GM23338 (cell line): ENCODE measurements around the gene GPATCH3. TPM values are rescaled to one million over a fixed set of nuclear protein-coding genes. Genes with fewer than 3 reads are reported as not detected.

ENCODE experiments used
- ATAC-seq: fragments of 200-7000 bp; cut with Tn5 transposase; 3 replicates; pipeline ENCODE4 v1.9.1; 2020
- DNase-seq: peaks from one replicate; pipeline ENCODE4 v3.0.0-alpha.2; 2015; ENCODE audit warnings: low spot score
- H2AFZ ChIP-seq: fragments of 200-600 bp; sonication (generic); 2 replicates; pipeline ENCODE4 v1.8.0; 2016; ENCODE audit warnings: antibody characterized with exemption, mild to moderate bottlenecking, moderate library complexity
- H3F3A ChIP-seq: fragments of 200-600 bp; sonication (generic); replicated peaks from 2 replicates; pipeline ENCODE4 v1.8.0; 2017; ENCODE audit warnings: antibody characterized with exemption, mixed run types, low read depth
- H3K27ac ChIP-seq: fragments of 200-600 bp; sonication (generic); 2 replicates; pipeline ENCODE4 v1.6.1; 2016; ENCODE audit warnings: low read depth
- H3K27me3 ChIP-seq: fragments of 200-600 bp; sonication (generic); 2 replicates; pipeline ENCODE4 v1.8.0; 2016; ENCODE audit warnings: mild to moderate bottlenecking, mixed run types, moderate library complexity; ENCODE audit not compliant: insufficient read depth
- H3K36me3 ChIP-seq: fragments of 200-600 bp; sonication (generic); 2 replicates; pipeline ENCODE4 v1.8.0; 2016; ENCODE audit warnings: mild to moderate bottlenecking; ENCODE audit not compliant: insufficient read depth
- H3K4me1 ChIP-seq: fragments of 200-600 bp; sonication (generic); 2 replicates; pipeline ENCODE4 v1.8.0; 2016; ENCODE audit warnings: mild to moderate bottlenecking, moderate library complexity; ENCODE audit not compliant: insufficient read depth
- H3K4me2 ChIP-seq: fragments of 200-600 bp; sonication (generic); 2 replicates; pipeline ENCODE4 v1.7.1; 2017; ENCODE audit warnings: mixed run types
- H3K4me3 ChIP-seq: fragments of 200-600 bp; sonication (generic); 2 replicates; pipeline ENCODE4 v1.6.1; 2016; ENCODE audit warnings: mixed run types
- H3K79me2 ChIP-seq: fragments of 200-600 bp; sonication (generic); replicated peaks from 2 replicates; pipeline ENCODE4 v1.8.0; 2017; ENCODE audit warnings: mild to moderate bottlenecking; ENCODE audit not compliant: insufficient read depth
- H3K9me2 ChIP-seq: fragments of 200-600 bp; sonication (generic); 2 replicates; pipeline ENCODE4 v1.8.0; 2017; ENCODE audit not compliant: insufficient read depth
- H4K20me1 ChIP-seq: fragments of 200-600 bp; sonication (generic); replicated peaks from 2 replicates; pipeline ENCODE4 v1.8.0; 2017; ENCODE audit warnings: mild to moderate bottlenecking; ENCODE audit not compliant: insufficient read depth
- H3K27ac Mint-ChIP-seq: 2 replicates; pipeline ENCODE4 v1.8.0; 2020; ENCODE audit warnings: inconsistent platforms, mild to moderate bottlenecking, moderate library complexity, mixed read lengths
- H3K27me3 Mint-ChIP-seq: 3 replicates; pipeline ENCODE4 v1.8.0; 2022; ENCODE audit warnings: low read depth, mild to moderate bottlenecking, moderate library complexity, mixed read lengths, inconsistent platforms; ENCODE audit not compliant: insufficient read depth, poor library complexity
- H3K36me3 Mint-ChIP-seq: 3 replicates; pipeline ENCODE4 v1.8.0; 2021; ENCODE audit warnings: low read depth, mild to moderate bottlenecking, inconsistent platforms, moderate library complexity, mixed read lengths
- H3K4me1 Mint-ChIP-seq: 3 replicates; pipeline ENCODE4 v1.8.0; 2020; ENCODE audit warnings: mild to moderate bottlenecking, inconsistent platforms, mixed read lengths
- H3K4me3 Mint-ChIP-seq: 3 replicates; pipeline ENCODE4 v1.8.0; 2021; ENCODE audit warnings: moderate library complexity, mild to moderate bottlenecking, inconsistent platforms, mixed read lengths
- H3K9me3 Mint-ChIP-seq: 3 replicates; pipeline ENCODE4 v1.8.0; 2020; ENCODE audit warnings: moderate library complexity, mild to moderate bottlenecking, inconsistent platforms, mixed read lengths
- CREB1 ChIP-seq: fragments of 250-450 bp; sonication (Bioruptor Pico); IDR thresholded peaks from 2 replicates; pipeline ENCODE4 v1.5.0; 2020; ENCODE audit warnings: low read depth, mild to moderate bottlenecking, moderate library complexity
- EZH2 ChIP-seq: fragments of 200-600 bp; sonication (generic); IDR thresholded peaks from one replicate; pipeline ENCODE4 v1.8.0; 2017; ENCODE audit warnings: antibody characterized with exemption, mild to moderate bottlenecking, low read depth; ENCODE audit not compliant: unreplicated experiment
- EZH2phosphoT487 ChIP-seq: fragments of 200-600 bp; sonication (generic); IDR thresholded peaks from one replicate; pipeline ENCODE4 v1.8.1; 2018; ENCODE audit warnings: antibody characterized with exemption; ENCODE audit not compliant: unreplicated experiment
- JUNB ChIP-seq: IDR thresholded peaks from one replicate; pipeline ENCODE4 v1.6.1; 2016; ENCODE audit warnings: antibody characterized with exemption; ENCODE audit not compliant: unreplicated experiment
- NANOG ChIP-seq: IDR thresholded peaks from 2 replicates; pipeline ENCODE4 v1.6.1; 2016; ENCODE audit warnings: antibody characterized with exemption, borderline replicate concordance
- POLR2AphosphoS5 ChIP-seq: IDR thresholded peaks from 2 replicates; pipeline ENCODE4 v1.6.1; 2016; ENCODE audit warnings: antibody characterized with exemption, low read depth
- STAT1 ChIP-seq: IDR thresholded peaks from one replicate; pipeline ENCODE4 v1.6.1; 2016; ENCODE audit warnings: antibody characterized with exemption; ENCODE audit not compliant: unreplicated experiment
- ZNF114 ChIP-seq: fragments of 250-450 bp; sonication (Bioruptor Pico); IDR thresholded peaks from 2 replicates; pipeline ENCODE4 v1.5.0; 2020; ENCODE audit warnings: mild to moderate bottlenecking, moderate library complexity
- ZNF462 ChIP-seq: fragments of 250-450 bp; sonication (Bioruptor Pico); IDR thresholded peaks from 2 replicates; pipeline ENCODE4 v1.5.0; 2020; ENCODE audit warnings: mild to moderate bottlenecking, moderate library complexity
- polyA plus RNA-seq: library from polyadenylated mRNA; unstranded; fragments of >200 nt; fragmentation: Nextera tagmentation; extraction: Ambion mirVana; gene quantifications from 2 replicates; pipeline ENCODE4 v1.2.1, GENCODE V29; 2016
- total RNA-seq: library from RNA; depleted of rRNA; stranded (reverse); fragments of >200 nt; shearing (Covaris generic); gene quantifications from 2 replicates; pipeline ENCODE4 v1.2.3, GENCODE V29; 2014
- TF ChIP-seq, protein P1 (sequence below): IDR thresholded peaks from one replicate; pipeline ENCODE4 v1.6.1; 2018; ENCODE audit warnings: antibody characterized with exemption; ENCODE audit not compliant: unreplicated experiment
- TF ChIP-seq, protein P2 (sequence below), 2 experiments: fragments of 200-600 bp in 1 of 2; sonication (generic) in 1 of 2; conservative IDR thresholded peaks; 2 replicates each; pipeline versions ENCODE4 v1.5.1 to v1.6.1; 2016 to 2017; ENCODE audit warnings: antibody characterized with exemption in 2 of 2, low read depth in 2 of 2, mild to moderate bottlenecking in 2 of 2, moderate library complexity in 1 of 2
- TF ChIP-seq, protein P3 (sequence below): IDR thresholded peaks from 2 replicates; pipeline ENCODE4 v1.6.1; 2016; ENCODE audit warnings: antibody characterized with exemption

Gene GPATCH3
- total and polyA plus RNA-seq, 2 experiments from 2014 or later = 10.5 to 13.0 TPM

GRCh38 chr1:26945728-26946127, 45.5 kb upstream of the GPATCH3 start:
- no peaks in the 10 kb centered on the region for H3K9me2 ChIP-seq
- ATAC-seq = no peak
- no peaks in the 10 kb centered on the region for H3K4me1 Mint-ChIP-seq
- H3K4me3 Mint-ChIP-seq = no peak overlapping the region
- H3K9me3 Mint-ChIP-seq = no peaks in the 10 kb centered on the region
- no peak overlapping the region for H2AFZ ChIP-seq
- H3K27ac Mint-ChIP-seq = no peak overlapping the region
- H3K79me2 ChIP-seq = no peaks in the 10 kb centered on the region
- no peak overlapping the region; the same call in 1 of the 2 replicates for H3K27ac ChIP-seq
- H3K27me3 Mint-ChIP-seq = peaks cover 9% of the 10 kb centered on the region
- H3K36me3 ChIP-seq = peaks cover 35% of the 10 kb centered on the region
- H3K27me3 ChIP-seq = no peaks in the 10 kb centered on the region
- peaks cover 28% of the 10 kb centered on the region for H3F3A ChIP-seq
- no peaks in the 10 kb centered on the region for H3K4me1 ChIP-seq
- H4K20me1 ChIP-seq = peaks cover 8% of the 10 kb centered on the region
- DNase-seq = no peak
- TF ChIP-seq ZNF114 (CRISPR knock-in tag) (no peak), EZH2 (no peak), STAT1 (no peak), EZH2phosphoT487 (no peak), JUNB (no peak), CREB1 (CRISPR knock-in tag) (no peak), NANOG (no peak), ZNF462 (CRISPR knock-in tag) (no peak), POLR2AphosphoS5 (no peak)
- TF ChIP-seq, protein P1, sequence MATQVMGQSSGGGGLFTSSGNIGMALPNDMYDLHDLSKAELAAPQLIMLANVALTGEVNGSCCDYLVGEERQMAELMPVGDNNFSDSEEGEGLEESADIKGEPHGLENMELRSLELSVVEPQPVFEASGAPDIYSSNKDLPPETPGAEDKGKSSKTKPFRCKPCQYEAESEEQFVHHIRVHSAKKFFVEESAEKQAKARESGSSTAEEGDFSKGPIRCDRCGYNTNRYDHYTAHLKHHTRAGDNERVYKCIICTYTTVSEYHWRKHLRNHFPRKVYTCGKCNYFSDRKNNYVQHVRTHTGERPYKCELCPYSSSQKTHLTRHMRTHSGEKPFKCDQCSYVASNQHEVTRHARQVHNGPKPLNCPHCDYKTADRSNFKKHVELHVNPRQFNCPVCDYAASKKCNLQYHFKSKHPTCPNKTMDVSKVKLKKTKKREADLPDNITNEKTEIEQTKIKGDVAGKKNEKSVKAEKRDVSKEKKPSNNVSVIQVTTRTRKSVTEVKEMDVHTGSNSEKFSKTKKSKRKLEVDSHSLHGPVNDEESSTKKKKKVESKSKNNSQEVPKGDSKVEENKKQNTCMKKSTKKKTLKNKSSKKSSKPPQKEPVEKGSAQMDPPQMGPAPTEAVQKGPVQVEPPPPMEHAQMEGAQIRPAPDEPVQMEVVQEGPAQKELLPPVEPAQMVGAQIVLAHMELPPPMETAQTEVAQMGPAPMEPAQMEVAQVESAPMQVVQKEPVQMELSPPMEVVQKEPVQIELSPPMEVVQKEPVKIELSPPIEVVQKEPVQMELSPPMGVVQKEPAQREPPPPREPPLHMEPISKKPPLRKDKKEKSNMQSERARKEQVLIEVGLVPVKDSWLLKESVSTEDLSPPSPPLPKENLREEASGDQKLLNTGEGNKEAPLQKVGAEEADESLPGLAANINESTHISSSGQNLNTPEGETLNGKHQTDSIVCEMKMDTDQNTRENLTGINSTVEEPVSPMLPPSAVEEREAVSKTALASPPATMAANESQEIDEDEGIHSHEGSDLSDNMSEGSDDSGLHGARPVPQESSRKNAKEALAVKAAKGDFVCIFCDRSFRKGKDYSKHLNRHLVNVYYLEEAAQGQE = no peak
- TF ChIP-seq, protein P2, sequence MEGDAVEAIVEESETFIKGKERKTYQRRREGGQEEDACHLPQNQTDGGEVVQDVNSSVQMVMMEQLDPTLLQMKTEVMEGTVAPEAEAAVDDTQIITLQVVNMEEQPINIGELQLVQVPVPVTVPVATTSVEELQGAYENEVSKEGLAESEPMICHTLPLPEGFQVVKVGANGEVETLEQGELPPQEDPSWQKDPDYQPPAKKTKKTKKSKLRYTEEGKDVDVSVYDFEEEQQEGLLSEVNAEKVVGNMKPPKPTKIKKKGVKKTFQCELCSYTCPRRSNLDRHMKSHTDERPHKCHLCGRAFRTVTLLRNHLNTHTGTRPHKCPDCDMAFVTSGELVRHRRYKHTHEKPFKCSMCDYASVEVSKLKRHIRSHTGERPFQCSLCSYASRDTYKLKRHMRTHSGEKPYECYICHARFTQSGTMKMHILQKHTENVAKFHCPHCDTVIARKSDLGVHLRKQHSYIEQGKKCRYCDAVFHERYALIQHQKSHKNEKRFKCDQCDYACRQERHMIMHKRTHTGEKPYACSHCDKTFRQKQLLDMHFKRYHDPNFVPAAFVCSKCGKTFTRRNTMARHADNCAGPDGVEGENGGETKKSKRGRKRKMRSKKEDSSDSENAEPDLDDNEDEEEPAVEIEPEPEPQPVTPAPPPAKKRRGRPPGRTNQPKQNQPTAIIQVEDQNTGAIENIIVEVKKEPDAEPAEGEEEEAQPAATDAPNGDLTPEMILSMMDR (conservative IDR thresholded peaks at IDR 0.05; ENCODE audit: low read depth in 2 of 2) = no peak
- TF ChIP-seq, protein P3, sequence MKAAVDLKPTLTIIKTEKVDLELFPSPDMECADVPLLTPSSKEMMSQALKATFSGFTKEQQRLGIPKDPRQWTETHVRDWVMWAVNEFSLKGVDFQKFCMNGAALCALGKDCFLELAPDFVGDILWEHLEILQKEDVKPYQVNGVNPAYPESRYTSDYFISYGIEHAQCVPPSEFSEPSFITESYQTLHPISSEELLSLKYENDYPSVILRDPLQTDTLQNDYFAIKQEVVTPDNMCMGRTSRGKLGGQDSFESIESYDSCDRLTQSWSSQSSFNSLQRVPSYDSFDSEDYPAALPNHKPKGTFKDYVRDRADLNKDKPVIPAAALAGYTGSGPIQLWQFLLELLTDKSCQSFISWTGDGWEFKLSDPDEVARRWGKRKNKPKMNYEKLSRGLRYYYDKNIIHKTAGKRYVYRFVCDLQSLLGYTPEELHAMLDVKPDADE = no peak
- H3K36me3 Mint-ChIP-seq = peaks cover 75% of the 10 kb centered on the region
- no peak overlapping the region for H3K4me3 ChIP-seq
- H3K4me2 ChIP-seq = no peak overlapping the region
